HepG2 (cell line): Measurements from ENCODE around the gene CYSRT1. TPM values are rescaled to one million over a fixed set of nuclear protein-coding genes. Genes with fewer than 3 reads are reported as not detected.

ENCODE experiments used
- ATRX ChIP-seq: sonication (generic); formaldehyde crosslinking; IDR thresholded peaks from 2 replicates; pipeline ENCODE4 v1.4.0; 2020; ENCODE audit warnings: missing genetic modification reagents, borderline replicate concordance
- ELK4 ChIP-seq: sonication (generic); formaldehyde crosslinking; IDR thresholded peaks from 2 replicates; pipeline ENCODE4 v1.9.0; 2021; ENCODE audit warnings: missing genetic modification reagents, borderline replicate concordance
- ETS1 ChIP-seq: sonication (generic); formaldehyde crosslinking; IDR thresholded peaks from 2 replicates; pipeline ENCODE4 v1.4.0; 2020; ENCODE audit warnings: missing genetic modification reagents
- FOXA3 ChIP-seq: IDR thresholded peaks from 2 replicates; pipeline ENCODE4 v1.6.1; 2016; ENCODE audit warnings: missing genetic modification reagents, missing compliant biosample characterization
- HMGA1 ChIP-seq: sonication (generic); formaldehyde crosslinking; conservative IDR thresholded peaks from 2 replicates; pipeline ENCODE4 v1.4.0; 2020; ENCODE audit warnings: missing genetic modification reagents
- HNRNPK ChIP-seq: fragments of 200-400 bp; formaldehyde crosslinking; IDR thresholded peaks from 2 replicates; pipeline ENCODE4 v1.6.1; 2018; ENCODE audit warnings: low read length, low read depth, moderate library complexity, mild to moderate bottlenecking; ENCODE audit not compliant: poor library complexity, severe bottlenecking
- IRF2 ChIP-seq: IDR thresholded peaks from 2 replicates; pipeline ENCODE4 v1.6.1; 2018; ENCODE audit warnings: missing genetic modification reagents, missing compliant biosample characterization
- JUND ChIP-seq: sonication (generic); formaldehyde crosslinking; IDR thresholded peaks from 2 replicates; pipeline ENCODE4 v1.8.0; 2022; ENCODE audit warnings: mild to moderate bottlenecking, missing genetic modification reagents
- PAX8 ChIP-seq: sonication (generic); formaldehyde crosslinking; IDR thresholded peaks from 2 replicates; pipeline ENCODE4 v1.8.0; 2022; ENCODE audit warnings: mild to moderate bottlenecking, missing genetic modification reagents, borderline replicate concordance
- PAXIP1 ChIP-seq: sonication (generic); formaldehyde crosslinking; conservative IDR thresholded peaks from 2 replicates; pipeline ENCODE4 v1.4.0; 2020; ENCODE audit warnings: mild to moderate bottlenecking, missing genetic modification reagents, moderate library complexity
- TEF ChIP-seq: sonication (generic); formaldehyde crosslinking; IDR thresholded peaks from 2 replicates; pipeline ENCODE4 v1.5.0; 2020; ENCODE audit warnings: missing genetic modification reagents
- TRAFD1 ChIP-seq: sonication (generic); formaldehyde crosslinking; IDR thresholded peaks from 2 replicates; pipeline ENCODE4 v1.5.1; 2020; ENCODE audit warnings: missing genetic modification reagents, mild to moderate bottlenecking, borderline replicate concordance
- ZNF253 ChIP-seq: sonication (generic); formaldehyde crosslinking; IDR thresholded peaks from 2 replicates; pipeline ENCODE4 v1.8.0; 2022; ENCODE audit warnings: mild to moderate bottlenecking, missing genetic modification reagents, borderline replicate concordance
- ZNF510 ChIP-seq: sonication (generic); formaldehyde crosslinking; IDR thresholded peaks from 2 replicates; pipeline ENCODE4 v1.4.0; 2020; ENCODE audit warnings: low read depth, mild to moderate bottlenecking, missing genetic modification reagents
- ZNF740 ChIP-seq: sonication (generic); formaldehyde crosslinking; IDR thresholded peaks from 2 replicates; pipeline ENCODE4 v1.4.0; 2020; ENCODE audit warnings: missing genetic modification reagents
- ZNF788 ChIP-seq: sonication (generic); formaldehyde crosslinking; IDR thresholded peaks from 2 replicates; pipeline ENCODE4 v1.5.0; 2020; ENCODE audit warnings: mild to moderate bottlenecking, missing genetic modification reagents, borderline replicate concordance
- ZSCAN12 ChIP-seq: sonication (generic); formaldehyde crosslinking; IDR thresholded peaks from 2 replicates; pipeline ENCODE4 v1.9.0; 2021; ENCODE audit warnings: mild to moderate bottlenecking, missing genetic modification reagents
- polyA plus RNA-seq, 8 experiments: library from polyadenylated mRNA; depleted of rRNA in 3 of 8; stranded (reverse) in 7 of 8; unstranded in 1 of 8; fragments of >200 nt; fragmentation: Illumina TruSeq in 4 of 8; extraction: Trizol in 4 of 8; gene quantifications; 2 replicates each; pipeline versions ENCODE4 v1.2.1 to v1.2.3, GENCODE V29; 2011 to 2016; ENCODE audit warnings: low read depth in 4 of 8, missing spikeins in 1 of 8, mixed read lengths in 1 of 8; ENCODE audit not compliant: insufficient read depth in 1 of 8
- total RNA-seq, 5 experiments: library from RNA; depleted of rRNA; stranded (reverse); fragments of >200 nt; fragmentation: Illumina TruSeq; extraction: Trizol; gene quantifications; 2 replicates each; pipeline ENCODE4 v1.2.3, GENCODE V29; 2016; ENCODE audit warnings: low read depth in 1 of 5

Gene CYSRT1
- total and polyA plus RNA-seq, 2 of the 13 experiments (the other 11 are each of a cell fraction or from before 2014, with no cell fraction given) = 1.5 to 2.1 TPM

- no peak for TF ChIP-seq TRAFD1 (CRISPR knock-in tag)
- no peak for TF ChIP-seq TEF
- TF ChIP-seq ETS1 (CRISPR knock-in tag) = no peak
- no peak for TF ChIP-seq ELK4 (CRISPR knock-in tag)
- no peak for TF ChIP-seq FOXA3
- TF ChIP-seq ZSCAN12 (CRISPR knock-in tag) = no peak
- no peak for TF ChIP-seq ZNF788 (CRISPR knock-in tag)
- TF ChIP-seq HMGA1 (CRISPR knock-in tag) = no peak
- TF ChIP-seq IRF2 (CRISPR knock-in tag) = no peak
- no peak for TF ChIP-seq PAX8 (CRISPR knock-in tag)
- no peak for TF ChIP-seq ZNF510 (CRISPR knock-in tag)
- no peak for TF ChIP-seq PAXIP1 (CRISPR knock-in tag)
- TF ChIP-seq JUND (CRISPR knock-in tag) = no peak
- no peak for TF ChIP-seq ATRX (CRISPR knock-in tag)
- no peak for TF ChIP-seq ZNF740 (CRISPR knock-in tag)
- TF ChIP-seq HNRNPK = no peak
- no peak for TF ChIP-seq ZNF253 (CRISPR knock-in tag)
Measured at GRCh38 chr9:137220317-137221094, 4.5 kb upstream of the CYSRT1 start (continued).
